Measurements from ENCODE around the gene PTPN21. TPM values are rescaled to one million over a fixed set of nuclear protein-coding genes. Genes with fewer than 3 reads are reported as not detected.

Gene PTPN21
- total and polyA plus RNA-seq, 2 donors (not counting 3 experiments of a cell fraction or from before 2014, with no cell fraction given), result 9.2 to 16.1 TPM

GRCh38 chr14:88545256-88545655 is 9.6 kb downstream of the PTPN21 start:
- Histone ChIP-seq H3K27me3 (ENCODE audit: control insufficient read depth in 2 of 2, insufficient read depth in 2 of 2, low read length in 2 of 2) (no peaks in the 10 kb centered on the region), H3K4me2 (ENCODE audit: insufficient read depth, low read length) (no peak overlapping the region), H3K4me3 (replicated peaks in 1 of 3; ENCODE audit: insufficient read depth in 1 of 3, low read depth in 1 of 3, low read length in 3 of 3) (no peak overlapping the region), H4K20me1 (replicated peaks; ENCODE audit: control insufficient read depth, extremely low read depth, insufficient read depth, low read length) (peaks cover 7% of the 10 kb centered on the region), H3K4me1 (ENCODE audit: control insufficient read depth, extremely low read depth, insufficient read depth, low read length) (peaks cover 7% of the 10 kb centered on the region), H2AFZ (ENCODE audit: low read depth, low read length) (no peak overlapping the region), H3K9ac (replicated peaks; ENCODE audit: extremely low read depth, insufficient read depth, low read length) (no peak overlapping the region), H3K36me3 (ENCODE audit: control insufficient read depth in 2 of 2, extremely low read depth in 1 of 2, insufficient read depth in 2 of 2, low read length in 2 of 2) (peaks cover 4% of the 10 kb centered on the region in 2 experiments), H3K9me3 (replicated peaks; ENCODE audit: control insufficient read depth, insufficient read depth, low read length) (no peaks in the 10 kb centered on the region), H3K9me1 (replicated peaks; ENCODE audit: control insufficient read depth, extremely low read depth, insufficient read depth, low read length) (no peaks in the 10 kb centered on the region), H3K27ac (ENCODE audit: insufficient read depth, low read depth, low read length) (no peak overlapping the region), H3K79me2 (ENCODE audit: control insufficient read depth, insufficient read depth, low read length) (peaks cover 56% of the 10 kb centered on the region)
- dilution Hi-C loops (cut with MboI; ENCODE audit: extremely low pct_ligation_motif_present, low sequenced_read_pairs), result no loop called here
- ChIA-PET CTCF (no interaction called here), POLR2A (no interaction called here)
- DNase-seq (ENCODE audit: low read depth, low spot score), result no peak
- BruUV-seq (replicated peaks), result no TSS peak
- TF ChIP-seq POLR2A (IDR thresholded peaks at IDR 0.05; ENCODE audit: low read depth, low read length) (no peak), MAX (IDR thresholded peaks at IDR 0.05; ENCODE audit: insufficient read depth, insufficient read length) (no peak), JUN (IDR thresholded peaks at IDR 0.05; ENCODE audit: borderline replicate concordance, insufficient read depth, insufficient read length, low read depth) (no peak), POLR2AphosphoS5 (IDR thresholded peaks at IDR 0.05; ENCODE audit: insufficient read depth, low read depth, low read length) (no peak), FOS (IDR thresholded peaks at IDR 0.05; ENCODE audit: borderline replicate concordance, insufficient read depth, low read length) (no peak), CTCF (IDR thresholded peaks at IDR 0.05; ENCODE audit: extremely low read depth in 1 of 2, insufficient read depth in 1 of 2, low read depth in 1 of 2, low read length in 2 of 2) (no peak), GATA2 (IDR thresholded peaks at IDR 0.05; ENCODE audit: insufficient read depth, insufficient read length, low read depth, low read length) (no peak), MYC (IDR thresholded peaks at IDR 0.05; ENCODE audit: low read depth, low read length) (no peak)
- no peak for FAIRE-seq
- intact Hi-C loops (cut with micrococcal nuclease), result no loop called here

Data from endothelial cell of umbilical vein (primary cell).